Measurements from ENCODE around the gene KRIT1. TPM values are rescaled to one million over a fixed set of nuclear protein-coding genes. Genes with fewer than 3 reads are reported as not detected.

The KRIT1 gene
- total RNA-seq, 1 donor from 2014 or later = 45.3 TPM

GRCh38 chr7:92282221-92282814 is 36.6 kb upstream of the KRIT1 start:
- no peak for DNase-seq (ENCODE audit: low read depth)
- no peak overlapping the region for H3K4me3 ChIP-seq (ENCODE audit: low read depth, low read length)
- no peak for TF ChIP-seq CTCF (conservative IDR thresholded peaks at IDR 0.05; ENCODE audit: low read depth, low read length)

- TF ChIP-seq CTCF (conservative IDR thresholded peaks at IDR 0.05; ENCODE audit: low read depth, low read length) = no peak
- no peak overlapping the region for H3K4me3 ChIP-seq (ENCODE audit: low read depth, low read length)
- no peak for DNase-seq (ENCODE audit: low read depth)
These were observed 35.3 kb upstream of the KRIT1 start for GRCh38 chr7:92281031-92281430.

GRCh38 chr7:92279396-92280031 is 33.8 kb upstream of the KRIT1 start:
- H3K4me3 ChIP-seq (ENCODE audit: low read depth, low read length) = no peak overlapping the region
- TF ChIP-seq CTCF (conservative IDR thresholded peaks at IDR 0.05; ENCODE audit: low read depth, low read length) = no peak
- no peak for DNase-seq (ENCODE audit: low read depth)

GRCh38 chr7:92276460-92276864 is 30.7 kb upstream of the KRIT1 start:
- no peak for TF ChIP-seq CTCF (conservative IDR thresholded peaks at IDR 0.05; ENCODE audit: low read depth, low read length)
- H3K4me3 ChIP-seq (ENCODE audit: low read depth, low read length) = no peak overlapping the region
- DNase-seq (ENCODE audit: low read depth) = no peak

GRCh38 chr7:92275327-92275726 is 29.6 kb upstream of the KRIT1 start:
- no peak for DNase-seq (ENCODE audit: low read depth)
- TF ChIP-seq CTCF (conservative IDR thresholded peaks at IDR 0.05; ENCODE audit: low read depth, low read length) = no peak
- H3K4me3 ChIP-seq (ENCODE audit: low read depth, low read length) = no peak overlapping the region

- no peak overlapping the region for H3K4me3 ChIP-seq (ENCODE audit: low read depth, low read length)
- DNase-seq (ENCODE audit: low read depth) = no peak
- no peak for TF ChIP-seq CTCF (conservative IDR thresholded peaks at IDR 0.05; ENCODE audit: low read depth, low read length)
These were observed 23.2 kb upstream of the KRIT1 start for GRCh38 chr7:92268921-92269320.
